ENCODE results near the gene EEF1E1.
"Not testable (repeated sequence)": the region's sequence is repeated elsewhere in the genome, so short reads cannot be mapped to it uniquely, and the experiment has no call there.

GRCh38 chr6:8045769-8046168 is 56.6 kb downstream of the EEF1E1 start:
- not testable (repeated sequence) for TF ChIP-seq HDAC2 (IDR thresholded peaks at IDR 0.05; ENCODE audit: borderline replicate concordance in 1 of 2, low read depth in 2 of 2, low read length in 2 of 2); TEAD4 (IDR thresholded peaks at IDR 0.05; ENCODE audit: low read depth, low read length); CTCF (IDR thresholded peaks at IDR 0.05; ENCODE audit: control extremely low read depth in 1 of 3, insufficient read depth in 1 of 3, low read depth in 1 of 3, low read length in 3 of 3); KDM1A (IDR thresholded peaks at IDR 0.05; ENCODE audit: borderline replicate concordance, low read length); JUN (IDR thresholded peaks at IDR 0.05; ENCODE audit: low read depth, low read length); POLR2A (IDR thresholded peaks at IDR 0.05; ENCODE audit: control extremely low read depth in 1 of 2, low read depth in 2 of 2, low read length in 2 of 2)
